NCI-H2081 (cell line): ENCODE measurements around the gene TIAM2.
"Not testable (repeated sequence)": the region's sequence is repeated elsewhere in the genome, so short reads cannot be mapped to it uniquely, and the experiment has no call there.

Source experiments
- DNase-seq, 2 experiments: peaks; one replicate each; lab custom pipeline; 2025; lab: John Stamatoyannopoulos, UW

TIAM2 gene

GRCh38 chr6:154991207-154991606 lies 3.9 kb upstream of the TIAM2 start:
- no peak for DNase-seq

- no peak for DNase-seq
Observed at GRCh38 chr6:154993026-154993425, 2.1 kb upstream of the TIAM2 start.

- DNase-seq = no peak
Observed at GRCh38 chr6:154993710-154994109, 1.4 kb upstream of the TIAM2 start.

GRCh38 chr6:154994836-154995253 lies 270 bp upstream of the TIAM2 start:
- no peak for DNase-seq

GRCh38 chr6:154996016-154996590 lies 988 bp downstream of the TIAM2 start:
- no peak for DNase-seq

GRCh38 chr6:154996841-154997311 lies 1.8 kb downstream of the TIAM2 start:
- no peak for DNase-seq

GRCh38 chr6:154998855-154999254 lies 3.7 kb downstream of the TIAM2 start:
- no peak for DNase-seq

- no peak for DNase-seq
Observed at GRCh38 chr6:155001482-155001881, 6.4 kb downstream of the TIAM2 start.

- DNase-seq = no peak
Observed at GRCh38 chr6:155001934-155002333, 6.8 kb downstream of the TIAM2 start.

- no peak for DNase-seq
Observed at GRCh38 chr6:155003476-155003875, 8.4 kb downstream of the TIAM2 start.

- DNase-seq = no peak
Observed at GRCh38 chr6:155004017-155004416, 8.9 kb downstream of the TIAM2 start.

- DNase-seq = no peak
Observed at GRCh38 chr6:155004576-155005372, 9.7 kb downstream of the TIAM2 start.

GRCh38 chr6:155008625-155009024 lies 13.5 kb downstream of the TIAM2 start:
- no peak for DNase-seq

GRCh38 chr6:155010940-155011339 lies 15.8 kb downstream of the TIAM2 start:
- no peak for DNase-seq

GRCh38 chr6:155011809-155012291 lies 16.7 kb downstream of the TIAM2 start:
- DNase-seq = no peak

GRCh38 chr6:155013457-155013876 lies 18.4 kb downstream of the TIAM2 start:
- DNase-seq = no peak

GRCh38 chr6:155014137-155014536 lies 19.0 kb downstream of the TIAM2 start:
- DNase-seq = no peak

GRCh38 chr6:155014670-155015300 lies 19.7 kb downstream of the TIAM2 start:
- DNase-seq = no peak

- not testable (repeated sequence) for DNase-seq
Observed at GRCh38 chr6:155018415-155018814, 23.3 kb downstream of the TIAM2 start.

GRCh38 chr6:155021680-155022079 lies 26.6 kb downstream of the TIAM2 start:
- DNase-seq = no peak

GRCh38 chr6:155022721-155023120 lies 27.6 kb downstream of the TIAM2 start:
- DNase-seq = no peak

GRCh38 chr6:155023717-155024116 lies 28.6 kb downstream of the TIAM2 start:
- DNase-seq = no peak
